ENCODE results near the gene MRPL28.
"Not testable (repeated sequence)": the region's sequence is repeated elsewhere in the genome, so short reads cannot be mapped to it uniquely, and the experiment has no call there.

Gene MRPL28

GRCh38 chr16:364595-365491, 5.5 kb downstream of the MRPL28 start:
- H3K4me1 ChIP-seq = peaks cover 12% of the 10 kb centered on the region
- H3K36me3 ChIP-seq (replicated peaks) = peaks cover 37% of the 10 kb centered on the region
- no peaks in the 10 kb centered on the region for H3K27me3 ChIP-seq (ENCODE audit: low read depth)
- H3K9me3 ChIP-seq = no peaks in the 10 kb centered on the region
- DNase-seq (ENCODE audit: low spot score in 2 of 2) = no peak
- H3K4me3 ChIP-seq = no peak overlapping the region
- in situ Hi-C loops (cut with MboI; ENCODE audit: low sequenced_read_pairs) = no loop called here

- Histone ChIP-seq H3K4me3 (no peak overlapping the region), H3K4me1 (peaks cover 10% of the 10 kb centered on the region), H3K36me3 (replicated peaks) (peaks cover 28% of the 10 kb centered on the region), H3K27me3 (ENCODE audit: low read depth) (no peaks in the 10 kb centered on the region), H3K9me3 (no peaks in the 10 kb centered on the region)
- no peak for DNase-seq (ENCODE audit: low spot score in 2 of 2)
- in situ Hi-C loops (cut with MboI; ENCODE audit: low sequenced_read_pairs) = no loop called here
These were observed 6.4 kb downstream of the MRPL28 start for GRCh38 chr16:363766-364490.

DNA sequence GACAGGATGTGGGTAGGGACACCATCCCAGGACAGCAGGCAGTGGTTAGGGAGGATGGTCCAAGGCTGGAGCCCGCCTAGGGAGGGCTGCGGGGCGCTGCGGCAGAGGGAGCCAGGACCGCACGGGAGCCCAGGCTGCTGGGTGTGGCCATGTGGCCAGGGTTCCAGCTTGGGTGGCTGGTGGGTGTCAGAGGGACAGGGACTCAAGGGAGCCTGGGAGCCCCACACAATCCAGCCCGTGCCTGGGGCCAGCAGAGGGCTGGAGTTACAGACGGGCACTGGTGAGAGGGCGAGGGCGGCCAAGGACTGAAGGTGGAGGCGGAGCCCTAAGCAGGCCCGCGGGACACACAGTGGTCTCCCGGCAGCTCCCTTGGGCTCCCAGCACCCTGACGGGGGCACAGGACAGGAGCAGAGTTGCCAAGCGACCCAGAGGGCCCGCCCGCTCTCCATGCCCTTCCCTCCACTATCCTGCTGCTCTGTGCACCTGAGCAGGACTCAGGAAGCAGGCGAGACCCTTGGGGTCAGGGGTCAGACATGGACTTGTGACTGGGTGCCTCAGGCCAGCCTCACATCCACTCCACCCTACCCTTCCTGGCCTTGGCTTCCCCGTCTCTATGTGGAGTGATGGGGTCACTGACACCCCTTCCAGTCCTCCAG, 7.1 kb downstream of the MRPL28 start:
- H3K9me3 ChIP-seq = no peaks in the 10 kb centered on the region
- in situ Hi-C loops (cut with MboI; ENCODE audit: low sequenced_read_pairs) = no loop called here
- no peaks in the 10 kb centered on the region for H3K27me3 ChIP-seq (ENCODE audit: low read depth)
- no peak overlapping the region for H3K4me3 ChIP-seq
- no peak for DNase-seq (ENCODE audit: low spot score in 2 of 2)
- peaks cover 10% of the 10 kb centered on the region for H3K4me1 ChIP-seq
- H3K36me3 ChIP-seq (replicated peaks) = peaks cover 21% of the 10 kb centered on the region

- in situ Hi-C loops (cut with MboI; ENCODE audit: low sequenced_read_pairs); DNase-seq (ENCODE audit: low spot score in 2 of 2); H3K4me3 ChIP-seq; H3K9me3 ChIP-seq; H3K27me3 ChIP-seq (ENCODE audit: low read depth): not testable (repeated sequence)
- peaks cover 15% of the 10 kb centered on the region for H3K36me3 ChIP-seq (replicated peaks)
- peaks cover 10% of the 10 kb centered on the region for H3K4me1 ChIP-seq
These were observed 7.7 kb downstream of the MRPL28 start for GRCh38 chr16:362702-362999.

DNA sequence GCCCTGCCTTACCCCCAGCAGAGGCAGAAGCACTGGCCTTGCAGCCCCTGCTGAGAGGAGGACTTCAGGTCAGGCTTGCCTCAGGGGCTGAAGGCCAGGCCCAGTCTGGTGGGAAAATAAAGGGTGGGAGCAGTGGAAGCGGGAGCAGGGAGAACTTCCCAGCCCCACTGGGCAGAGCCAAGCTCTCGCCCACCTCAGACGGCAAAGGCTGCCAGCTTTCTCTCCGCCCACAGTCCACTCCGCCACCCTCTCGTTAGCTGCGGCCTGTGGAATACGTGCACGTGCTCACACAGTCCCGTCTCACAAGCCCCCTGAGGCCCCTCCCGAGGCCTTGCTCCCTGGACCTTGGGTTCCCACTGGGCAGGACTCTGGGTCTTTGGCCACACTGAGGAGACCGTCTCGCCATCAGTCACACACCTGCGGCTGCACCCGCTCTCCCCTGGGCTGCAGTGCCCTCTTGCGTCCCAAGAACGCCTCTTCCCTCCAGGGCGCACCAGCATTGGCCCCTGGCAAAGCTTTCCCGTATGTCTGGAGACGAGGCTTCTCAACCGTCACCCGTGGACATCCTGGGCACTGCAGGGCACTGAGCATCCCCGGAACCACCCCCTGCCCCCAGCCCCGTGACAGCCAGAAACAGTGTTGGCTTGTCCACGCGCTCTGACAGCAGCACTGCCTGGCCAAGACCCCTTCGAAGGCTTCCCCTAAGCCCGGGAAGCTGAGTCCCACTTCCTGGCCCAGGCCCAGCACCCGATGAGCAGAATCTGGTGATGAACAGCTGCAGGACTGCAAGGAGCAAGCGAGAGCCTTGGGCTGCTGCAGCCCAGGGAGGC, 8.3 kb downstream of the MRPL28 start:
- peaks cover 9% of the 10 kb centered on the region for H3K36me3 ChIP-seq (replicated peaks)
- peak; percentile 64 to 88 for DNase-seq (ENCODE audit: low spot score in 2 of 2)
- no peaks in the 10 kb centered on the region for H3K27me3 ChIP-seq (ENCODE audit: low read depth)
- H3K4me3 ChIP-seq = no peak overlapping the region
- peaks cover 10% of the 10 kb centered on the region for H3K4me1 ChIP-seq
- no peaks in the 10 kb centered on the region for H3K9me3 ChIP-seq
- in situ Hi-C loops (cut with MboI; ENCODE audit: low sequenced_read_pairs) = no loop called here

DNA sequence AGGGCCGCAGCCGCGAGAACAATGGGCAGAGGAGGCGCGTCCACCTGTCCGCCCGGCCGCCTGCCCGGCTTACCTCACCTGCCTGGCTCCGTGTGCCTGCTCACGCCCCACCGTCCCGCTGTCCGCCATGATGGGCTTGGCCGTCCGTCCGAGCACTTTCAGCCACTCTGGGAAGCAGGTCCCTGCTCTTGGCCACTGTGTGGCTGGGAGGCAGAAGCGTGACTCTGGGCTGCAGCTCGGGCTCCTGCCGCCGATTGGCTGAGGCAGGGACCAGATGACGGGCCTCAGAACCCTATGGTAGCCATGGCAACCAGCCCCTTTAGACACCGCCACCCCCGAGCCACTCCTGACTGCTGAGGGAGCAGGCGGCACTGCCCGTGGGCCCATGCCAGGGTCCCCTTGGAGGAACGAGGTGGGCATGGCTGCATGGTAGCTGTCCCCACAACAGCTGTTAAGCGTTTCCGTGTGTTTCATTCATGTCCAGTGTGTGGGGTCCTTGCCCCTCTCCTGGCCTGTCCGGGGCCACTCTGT, 8.9 kb downstream of the MRPL28 start:
- DNase-seq (ENCODE audit: low spot score in 2 of 2) = no peak
- no peak overlapping the region for H3K4me3 ChIP-seq
- H3K36me3 ChIP-seq (replicated peaks) = peaks cover 4% of the 10 kb centered on the region; the same call in 1 of the 2 replicates
- no peaks in the 10 kb centered on the region for H3K9me3 ChIP-seq
- peaks cover 10% of the 10 kb centered on the region for H3K4me1 ChIP-seq
- no peaks in the 10 kb centered on the region for H3K27me3 ChIP-seq (ENCODE audit: low read depth)
- in situ Hi-C loops (cut with MboI; ENCODE audit: low sequenced_read_pairs) = no loop called here

GRCh38 chr16:360698-361336, 9.5 kb downstream of the MRPL28 start:
- no peaks in the 10 kb centered on the region for H3K36me3 ChIP-seq (replicated peaks)
- H3K9me3 ChIP-seq = no peaks in the 10 kb centered on the region
- no peak overlapping the region for H3K4me3 ChIP-seq
- in situ Hi-C loops (cut with MboI; ENCODE audit: low sequenced_read_pairs) = no loop called here
- no peaks in the 10 kb centered on the region for H3K27me3 ChIP-seq (ENCODE audit: low read depth)
- peaks cover 10% of the 10 kb centered on the region for H3K4me1 ChIP-seq
- DNase-seq (ENCODE audit: low spot score in 2 of 2) = no peak

GRCh38 chr16:359871-360697, 10.3 kb downstream of the MRPL28 start:
- no peaks in the 10 kb centered on the region for H3K27me3 ChIP-seq (ENCODE audit: low read depth)
- no peaks in the 10 kb centered on the region for H3K9me3 ChIP-seq
- H3K4me3 ChIP-seq = no peak overlapping the region
- DNase-seq (ENCODE audit: low spot score in 2 of 2) = peak; percentile 81 to 87
- in situ Hi-C loops (cut with MboI; ENCODE audit: low sequenced_read_pairs) = no loop called here
- H3K36me3 ChIP-seq (replicated peaks) = no peaks in the 10 kb centered on the region
- H3K4me1 ChIP-seq = peaks cover 10% of the 10 kb centered on the region

DNA sequence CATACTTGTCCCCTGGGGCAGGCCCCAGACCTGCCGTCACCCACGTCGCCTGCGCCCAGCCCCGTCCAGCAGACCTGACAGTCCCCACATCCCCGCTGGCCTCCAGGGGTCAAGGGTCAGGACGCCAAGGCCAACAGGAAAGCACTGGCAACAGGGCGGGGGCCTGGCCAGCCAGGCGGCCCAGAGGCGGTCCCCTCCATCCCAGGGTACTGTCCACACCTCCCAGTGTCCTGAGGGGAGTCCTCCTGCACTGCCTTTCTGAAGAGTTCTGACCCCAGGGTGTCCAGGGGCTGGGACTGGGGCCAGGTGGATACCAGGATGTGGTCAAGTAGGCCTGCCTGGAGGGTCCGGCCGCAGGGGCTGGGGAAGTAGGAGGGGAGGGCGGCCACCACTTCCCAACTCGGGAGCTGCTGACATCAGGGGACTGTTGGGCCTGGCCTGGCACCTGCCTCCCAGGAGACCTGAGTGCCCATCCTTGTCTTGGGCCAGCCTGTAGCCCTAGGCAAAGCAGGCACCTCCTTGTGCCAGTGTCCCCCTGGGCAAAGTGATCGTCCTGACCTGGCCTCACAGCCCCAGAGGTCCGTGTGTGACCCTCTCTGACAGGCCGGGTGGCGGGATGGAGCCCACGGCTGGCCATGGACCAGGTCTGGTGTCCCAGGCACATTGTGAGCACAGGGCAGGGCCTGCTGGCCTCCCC, 11.1 kb downstream of the MRPL28 start:
- Histone ChIP-seq H3K4me1 (peaks cover 10% of the 10 kb centered on the region), H3K4me3 (no peak overlapping the region), H3K36me3 (replicated peaks) (no peaks in the 10 kb centered on the region), H3K9me3 (no peaks in the 10 kb centered on the region), H3K27me3 (ENCODE audit: low read depth) (no peaks in the 10 kb centered on the region)
- in situ Hi-C loops (cut with MboI; ENCODE audit: low sequenced_read_pairs) = no loop called here
- no peak for DNase-seq (ENCODE audit: low spot score in 2 of 2)

DNA sequence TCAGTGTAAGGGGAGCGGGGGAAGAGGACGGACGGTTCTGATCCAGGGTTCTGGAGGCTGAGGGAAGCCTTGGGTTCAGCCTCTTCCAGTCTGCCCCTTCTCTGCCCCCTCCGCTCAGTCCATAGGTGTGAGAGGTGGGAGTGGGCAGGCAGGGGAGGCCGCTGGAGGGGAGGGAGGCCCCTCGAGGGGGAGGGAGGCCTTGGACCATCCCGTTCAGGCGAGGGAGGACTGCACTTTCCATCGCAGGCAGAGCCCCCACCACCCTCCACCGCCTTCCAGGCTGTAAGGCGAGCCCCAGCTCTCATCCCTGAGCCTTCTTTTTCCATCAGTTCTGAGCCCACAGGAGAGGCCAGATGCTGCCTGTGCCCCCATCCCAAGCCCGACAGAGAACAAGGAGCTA, 13.6 kb downstream of the MRPL28 start:
- H3K36me3 ChIP-seq (replicated peaks) = no peaks in the 10 kb centered on the region
- in situ Hi-C loops (cut with MboI; ENCODE audit: low sequenced_read_pairs) = no loop called here
- no peak overlapping the region for H3K4me3 ChIP-seq
- no peaks in the 10 kb centered on the region for H3K9me3 ChIP-seq
- DNase-seq (ENCODE audit: low spot score in 2 of 2) = no peak
- peaks cover 15% of the 10 kb centered on the region for H3K4me1 ChIP-seq
- no peaks in the 10 kb centered on the region for H3K27me3 ChIP-seq (ENCODE audit: low read depth)

DNA sequence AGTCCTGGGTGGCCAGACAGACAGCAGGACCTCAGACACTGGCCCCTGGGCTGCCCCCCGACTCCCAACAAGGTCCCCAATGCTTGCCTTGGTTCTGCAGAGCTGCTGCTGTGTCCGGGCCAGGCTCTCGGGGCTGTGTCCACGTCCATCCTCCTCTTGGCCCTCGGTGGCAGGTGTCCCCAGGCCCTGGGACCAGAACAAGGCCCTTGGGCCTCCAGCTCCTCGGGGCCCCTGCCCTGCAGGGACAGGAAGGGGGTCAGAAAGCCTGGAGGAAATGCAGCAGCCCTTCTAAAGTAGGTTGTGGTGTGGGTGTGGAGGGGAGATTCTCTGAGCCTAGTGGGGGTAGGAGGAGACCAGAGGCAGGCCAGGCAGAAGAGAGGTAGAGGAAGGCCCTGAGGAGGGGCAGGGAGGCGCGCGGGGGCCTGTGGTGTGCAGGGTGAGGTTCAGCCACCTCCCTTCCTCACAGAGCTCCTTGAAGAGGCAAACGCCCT, 15.3 kb downstream of the MRPL28 start:
- in situ Hi-C loops (cut with MboI; ENCODE audit: low sequenced_read_pairs) = no loop called here
- H3K36me3 ChIP-seq (replicated peaks) = peaks cover 9% of the 10 kb centered on the region; the same call in 1 of the 2 replicates
- no peaks in the 10 kb centered on the region for H3K9me3 ChIP-seq
- no peaks in the 10 kb centered on the region for H3K27me3 ChIP-seq (ENCODE audit: low read depth)
- no peak overlapping the region for H3K4me3 ChIP-seq
- peaks cover 9% of the 10 kb centered on the region for H3K4me1 ChIP-seq
- no peak for DNase-seq (ENCODE audit: low spot score in 2 of 2)
